ENCODE measurements around the gene ATP2C2. TPM values are rescaled to one million over a fixed set of nuclear protein-coding genes. Genes with fewer than 3 reads are reported as not detected.
A peak's percentile ranks its signal among the peaks of the same experiment; 100 is the strongest.

ATP2C2 gene
- total and polyA plus RNA-seq, 11 donors = 0.17 TPM; not detected in 10

DNA sequence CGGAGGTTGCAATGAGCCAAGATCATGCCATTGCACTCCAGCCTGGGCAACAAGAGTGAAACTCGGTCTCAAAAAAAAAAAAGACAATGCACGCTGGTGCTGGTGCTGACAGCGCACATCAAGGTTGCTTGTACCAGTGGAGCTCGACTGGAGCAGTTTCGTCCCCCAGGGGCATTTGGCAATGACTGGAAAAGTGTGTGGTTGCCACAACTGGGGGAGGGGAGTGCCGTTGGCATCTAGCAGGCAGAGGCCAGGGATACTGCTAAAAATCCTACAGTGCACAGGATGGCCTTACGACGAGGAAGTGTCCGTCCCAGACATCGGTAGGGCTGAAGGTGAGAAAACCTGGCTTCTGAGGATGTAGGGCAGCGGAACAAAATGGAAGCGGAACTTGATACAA, 133.7 kb downstream of the ATP2C2 start:
- no peaks in the 10 kb centered on the region for H3K27me3 ChIP-seq
- 89 to 96% (median 93%) methylated on average over 13 of the region's 13 CpGs for WGBS, 4 donors
- peak in 1 of 5 donors; percentile 8 for DNase-seq
- H3K36me3 ChIP-seq = peaks cover 0 to 26% (median 9%) of the 10 kb centered on the region in 9 donors
- H3K27ac ChIP-seq = no peak overlapping the region
- H3K4me3 ChIP-seq = no peak overlapping the region
- no peak for ATAC-seq
- TF ChIP-seq, protein P1, sequence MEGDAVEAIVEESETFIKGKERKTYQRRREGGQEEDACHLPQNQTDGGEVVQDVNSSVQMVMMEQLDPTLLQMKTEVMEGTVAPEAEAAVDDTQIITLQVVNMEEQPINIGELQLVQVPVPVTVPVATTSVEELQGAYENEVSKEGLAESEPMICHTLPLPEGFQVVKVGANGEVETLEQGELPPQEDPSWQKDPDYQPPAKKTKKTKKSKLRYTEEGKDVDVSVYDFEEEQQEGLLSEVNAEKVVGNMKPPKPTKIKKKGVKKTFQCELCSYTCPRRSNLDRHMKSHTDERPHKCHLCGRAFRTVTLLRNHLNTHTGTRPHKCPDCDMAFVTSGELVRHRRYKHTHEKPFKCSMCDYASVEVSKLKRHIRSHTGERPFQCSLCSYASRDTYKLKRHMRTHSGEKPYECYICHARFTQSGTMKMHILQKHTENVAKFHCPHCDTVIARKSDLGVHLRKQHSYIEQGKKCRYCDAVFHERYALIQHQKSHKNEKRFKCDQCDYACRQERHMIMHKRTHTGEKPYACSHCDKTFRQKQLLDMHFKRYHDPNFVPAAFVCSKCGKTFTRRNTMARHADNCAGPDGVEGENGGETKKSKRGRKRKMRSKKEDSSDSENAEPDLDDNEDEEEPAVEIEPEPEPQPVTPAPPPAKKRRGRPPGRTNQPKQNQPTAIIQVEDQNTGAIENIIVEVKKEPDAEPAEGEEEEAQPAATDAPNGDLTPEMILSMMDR (IDR thresholded peaks at IDR 0.05) = no peak
- TF ChIP-seq POLR2A (IDR thresholded peaks at IDR 0.05) = no peak
- H3K9me3 ChIP-seq = no peaks in the 10 kb centered on the region
- intact Hi-C loops (cut with DNase I) = no loop called here
- peaks cover 3 to 32% (median 18%) of the 10 kb centered on the region in 12 donors for H3K4me1 ChIP-seq

DNA sequence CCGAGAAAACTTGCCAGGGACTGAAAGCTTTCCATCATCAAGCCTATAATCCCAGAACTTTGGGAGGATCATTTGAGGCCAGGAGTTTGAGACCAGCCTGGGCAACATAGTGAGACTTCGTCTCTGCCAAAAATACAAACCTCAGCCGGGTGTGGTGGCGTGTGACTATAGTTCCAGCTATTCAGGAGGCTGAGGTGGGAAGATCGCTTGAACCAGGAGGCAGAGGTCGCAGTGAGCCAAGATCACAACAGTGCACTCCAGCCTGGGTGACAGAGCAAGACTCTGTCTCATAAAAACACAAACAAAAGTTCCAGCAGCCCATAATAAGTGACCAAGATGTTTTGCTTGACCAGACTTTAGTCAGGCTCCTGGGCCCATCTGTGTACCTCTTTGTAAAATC, 134.2 kb downstream of the ATP2C2 start:
- no peak for ATAC-seq
- no peaks in the 10 kb centered on the region for H3K27me3 ChIP-seq
- DNase-seq = peak in 2 of 5 donors; percentile 8 to 46
- no peaks in the 10 kb centered on the region for H3K9me3 ChIP-seq
- peaks cover 3 to 32% (median 18%) of the 10 kb centered on the region in 12 donors for H3K4me1 ChIP-seq
- 90 to 97% (median 93%) methylated on average over 6 of the region's 6 CpGs for WGBS, 4 donors
- TF ChIP-seq, protein P1 (IDR thresholded peaks at IDR 0.05) = no peak
- no peak for TF ChIP-seq POLR2A (IDR thresholded peaks at IDR 0.05)
- intact Hi-C loops (cut with DNase I) = no loop called here
- no peak overlapping the region for H3K27ac ChIP-seq
- H3K36me3 ChIP-seq = peaks cover 0 to 21% (median 4%) of the 10 kb centered on the region in 9 donors
- H3K4me3 ChIP-seq = no peak overlapping the region

DNA sequence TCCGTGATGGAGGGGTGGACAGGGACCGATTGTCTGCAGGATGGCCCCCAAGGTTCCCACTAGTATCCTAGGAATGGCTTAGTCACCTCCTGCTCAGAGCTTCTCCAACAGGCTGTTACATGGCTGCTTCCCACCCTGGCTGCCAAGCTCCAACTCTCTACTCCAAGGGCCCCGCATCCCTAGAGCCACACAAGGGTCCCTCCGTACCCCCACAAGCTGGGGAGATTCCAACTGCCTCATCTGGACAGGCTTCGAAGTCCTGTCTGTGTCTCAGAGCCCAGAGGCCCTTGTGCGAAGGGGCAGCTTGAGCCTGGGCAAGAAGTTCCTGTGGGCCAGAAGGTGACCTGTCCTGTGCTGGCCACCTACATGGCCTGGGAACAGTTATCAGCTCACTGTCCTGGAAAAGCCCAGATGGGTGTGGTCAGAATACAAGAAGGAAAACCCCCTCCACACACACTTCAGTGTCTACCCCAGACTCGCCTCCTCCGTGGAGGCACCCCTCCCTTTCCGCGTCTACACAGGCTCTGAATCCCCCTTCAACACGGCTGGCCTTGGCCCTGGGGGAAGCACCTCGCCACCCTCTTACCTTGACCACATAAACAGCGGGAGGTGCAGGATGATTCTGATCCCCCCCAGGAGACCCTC, 135.5 kb downstream of the ATP2C2 start:
- ATAC-seq = no peak
- intact Hi-C loops (cut with DNase I) = no loop called here
- Histone ChIP-seq H3K36me3 (peaks cover 0 to 13% (median 0%) of the 10 kb centered on the region in 9 donors), H3K27me3 (no peaks in the 10 kb centered on the region), H3K9me3 (no peaks in the 10 kb centered on the region), H3K4me3 (peak overlapping the region; percentile 24 to 98 (median 80)), H3K27ac (peak overlapping the region in 10 of 12 donors; percentile 27 to 91 (median 80)), H3K4me1 (peaks cover 3 to 32% (median 18%) of the 10 kb centered on the region in 12 donors)
- 39 to 48% (median 41%) methylated on average over 13 of the region's 13 CpGs for WGBS, 4 donors
- peak in 2 of 5 donors; percentile 32 to 42 for DNase-seq
- TF ChIP-seq, protein P1 (IDR thresholded peaks at IDR 0.05) = no peak
- no peak for TF ChIP-seq POLR2A (IDR thresholded peaks at IDR 0.05)

DNA sequence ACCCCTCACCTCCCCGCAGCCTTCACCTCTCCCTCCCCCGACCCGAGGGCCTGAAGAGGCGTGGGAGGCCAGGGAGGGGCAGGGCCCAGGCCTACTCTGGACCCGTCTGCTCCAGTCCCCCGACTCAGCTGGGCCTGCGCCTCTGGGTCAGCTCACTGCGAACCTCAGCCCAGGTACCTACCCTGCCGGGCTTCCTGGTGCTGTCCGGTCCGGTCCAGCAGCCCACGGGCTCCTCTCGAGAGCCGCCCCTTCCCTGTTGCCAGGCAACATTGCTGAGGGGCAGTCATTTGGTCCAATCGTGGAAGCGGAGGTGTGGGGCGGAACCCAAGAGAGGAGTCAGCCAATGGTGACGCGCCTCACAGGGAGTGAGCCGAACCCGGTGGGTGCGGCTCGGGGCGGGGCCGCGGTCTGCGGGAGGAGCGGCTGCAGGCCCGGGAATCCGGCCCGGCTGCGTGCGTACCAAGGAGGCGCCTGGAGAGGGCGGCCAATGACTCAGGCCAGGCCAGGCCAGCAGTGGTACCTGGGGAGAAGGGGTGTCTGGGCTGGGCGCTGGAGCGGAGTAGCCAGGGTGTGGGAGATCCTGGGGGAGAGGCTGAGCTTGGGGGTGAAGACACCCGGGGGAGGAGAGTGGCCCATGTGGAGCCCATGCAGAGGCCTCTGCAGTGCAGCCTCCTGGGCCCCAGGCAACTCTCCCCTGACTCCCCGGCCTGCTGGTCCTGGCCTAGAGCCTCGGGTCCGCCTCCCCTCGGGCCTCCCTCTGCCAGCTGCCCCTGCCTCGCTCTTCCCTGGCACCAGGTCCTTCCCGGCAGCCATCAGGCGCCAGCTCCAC, 136.3 kb downstream of the ATP2C2 start, which contains the start of gene MEAK7:
TSS of gene MEAK7 (minus strand) at position 240 of the 829 bp plus-strand sequence. CDS start 6,573 bp downstream, outside the sequence.
- 2% methylated on average over 35 to 45 of the region's 45 CpGs for WGBS, 4 donors
- Histone ChIP-seq H3K4me3 (peak within 1 kb of the TSS; percentile 24 to 98 (median 80)), H3K27me3 (no peaks in the 10 kb centered on the region), H3K27ac (peak within 1 kb of the TSS in 11 of 12 donors; percentile 36 to 91 (median 82)), H3K36me3 (peaks cover 0 to 12% (median 0%) of the 10 kb centered on the region in 9 donors), H3K4me1 (peaks cover 3 to 32% (median 18%) of the 10 kb centered on the region in 12 donors), H3K9me3 (no peaks in the 10 kb centered on the region)
- intact Hi-C loops (cut with DNase I) = loop anchor here in 2 of 10 donors (5.0 kb wide), 2 partner anchors 223 to 233 kb away; no protein-coding TSS in a partner anchor
- DNase-seq (peak; percentile 99), ATAC-seq (peak; percentile 97 to 99 (median 98))
- TF ChIP-seq POLR2A (IDR thresholded peaks at IDR 0.05) = peak; percentile 59 to 76
- TF ChIP-seq, protein P1 (IDR thresholded peaks at IDR 0.05) = peak in 2 of 12 donors; percentile 23 to 24

All from heart left ventricle (tissue), 16 donors.